HG02943 (cell line): Measurements from ENCODE around the gene ARHGAP15.

ENCODE experiments used
- ATAC-seq: cut with Tn5 transposase; IDR thresholded peaks from one replicate; pipeline ENCODE4 v1.9.1; 2021; ENCODE audit warnings: mild to moderate bottlenecking, low read depth, moderate library complexity; ENCODE audit not compliant: unreplicated experiment

Gene ARHGAP15

GRCh38 chr2:143382573-143382972 lies 253.4 kb downstream of the ARHGAP15 start:
- no peak for ATAC-seq

DNA sequence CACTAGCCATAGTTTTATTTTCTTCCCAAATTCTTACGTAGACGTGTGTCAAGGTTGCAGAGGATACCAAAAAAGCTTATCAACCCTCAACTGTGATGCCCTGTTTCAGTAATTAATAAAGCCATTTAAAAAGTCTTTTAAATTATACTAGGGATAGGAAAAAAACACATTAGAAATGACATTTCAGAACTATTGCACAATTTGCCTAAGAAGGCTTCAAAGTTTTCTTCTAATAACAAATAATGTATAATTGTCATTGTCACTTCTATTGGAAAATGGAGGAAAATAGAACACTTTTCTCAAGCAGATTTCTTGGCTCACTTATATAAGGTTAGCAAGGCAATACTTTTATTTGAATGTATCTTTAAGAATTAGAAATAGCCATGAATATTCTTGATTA lies 253.8 kb downstream of the ARHGAP15 start:
- ATAC-seq, result no peak

DNA sequence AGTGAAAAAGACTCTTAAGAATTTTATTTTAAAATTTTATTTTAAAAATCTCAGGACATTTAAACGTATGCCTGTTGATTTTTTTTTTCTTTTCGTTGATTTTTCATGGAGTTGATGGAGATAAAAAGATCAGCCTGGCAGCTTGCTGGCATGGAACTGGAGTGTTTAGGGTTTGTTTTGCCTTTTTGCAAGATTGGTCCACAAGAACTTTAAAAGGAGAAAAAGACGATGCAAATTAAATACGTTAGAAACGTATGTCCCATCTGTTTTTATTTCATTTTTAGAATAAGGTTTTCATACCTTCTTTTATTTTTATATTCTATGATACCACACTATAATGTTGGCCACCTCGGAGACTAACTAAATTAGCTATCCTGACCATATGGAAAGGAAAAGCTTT lies 254.9 kb downstream of the ARHGAP15 start:
- no peak for ATAC-seq

- ATAC-seq, result no peak
Observed at GRCh38 chr2:143390171-143390570, 261.0 kb downstream of the ARHGAP15 start.

GRCh38 chr2:143392358-143392757 lies 263.1 kb downstream of the ARHGAP15 start:
- ATAC-seq, result no peak

DNA sequence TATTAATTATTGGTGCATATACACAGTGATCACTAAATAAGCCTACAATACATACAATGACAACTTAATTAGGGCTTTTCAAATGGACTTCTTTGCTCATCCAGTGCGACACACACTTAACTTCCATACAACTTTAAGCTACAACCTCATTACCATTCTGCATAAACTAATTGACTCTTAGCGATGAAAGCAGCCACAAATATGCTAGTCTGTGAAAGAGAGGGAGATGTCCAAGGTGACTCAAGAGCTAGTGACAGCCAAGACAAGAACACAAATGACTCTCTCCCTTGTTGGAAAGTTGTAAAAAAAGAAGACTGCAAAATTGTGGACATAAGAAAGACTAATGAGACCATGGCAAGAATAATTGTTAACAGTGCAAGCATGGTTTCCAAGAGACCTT lies 264.8 kb downstream of the ARHGAP15 start:
- no peak for ATAC-seq

DNA sequence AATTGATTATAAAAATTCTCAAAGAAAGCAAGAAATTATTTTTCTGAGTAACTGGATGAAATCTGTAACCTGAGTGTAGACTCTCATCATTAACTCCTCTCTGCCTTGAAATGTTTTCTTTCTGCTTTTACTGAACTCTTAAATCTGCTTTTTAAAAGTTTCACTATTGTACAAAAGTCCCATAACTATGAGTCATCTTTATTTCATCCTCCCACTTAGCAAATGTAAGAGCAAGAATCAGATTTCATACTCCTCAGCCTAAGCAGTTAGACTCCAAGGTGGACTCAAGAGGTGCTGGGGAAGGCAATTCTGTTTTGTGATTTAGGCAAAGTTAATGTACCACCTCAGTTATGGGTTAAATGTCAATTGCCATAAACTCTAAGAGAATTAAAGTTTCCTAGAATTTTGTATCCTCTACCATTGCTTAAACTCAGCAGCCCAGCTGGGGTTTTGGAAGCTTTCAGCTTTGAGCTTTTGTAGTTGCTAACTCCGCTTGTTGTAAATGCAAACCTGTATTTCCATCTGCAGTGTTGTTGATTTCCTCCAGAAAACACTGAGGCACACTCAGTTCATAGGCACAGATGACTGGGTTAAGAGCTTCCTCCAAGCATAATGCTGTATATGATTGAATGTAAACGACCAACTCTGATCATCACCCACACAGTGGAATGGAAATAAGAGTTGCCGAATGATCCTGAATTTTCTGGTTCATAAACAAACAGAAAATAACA lies 268.8 kb downstream of the ARHGAP15 start:
- ATAC-seq, result no peak

- no peak for ATAC-seq
Observed at GRCh38 chr2:143398781-143399180, 269.6 kb downstream of the ARHGAP15 start.

DNA sequence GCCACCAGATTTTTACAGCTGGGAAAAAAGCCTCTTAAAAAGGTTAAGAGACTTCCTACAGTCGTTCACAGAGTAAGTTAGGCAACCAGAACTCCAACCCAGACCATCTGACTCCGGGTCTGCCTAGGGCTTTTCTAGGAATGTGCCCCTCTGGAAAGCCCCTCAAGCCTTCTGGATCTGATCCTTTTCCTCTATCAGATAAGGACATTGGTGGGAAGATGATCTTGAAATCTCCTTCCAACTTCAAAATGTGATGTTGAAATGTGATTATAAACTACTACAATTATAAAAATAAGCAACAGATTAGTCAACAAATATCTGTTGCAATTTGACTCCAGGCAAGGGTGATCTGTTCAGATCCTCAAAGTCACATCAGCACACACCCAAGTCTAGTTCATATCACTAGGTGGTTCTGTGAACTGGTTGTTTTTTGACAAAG lies 270.4 kb downstream of the ARHGAP15 start:
- no peak for ATAC-seq

DNA sequence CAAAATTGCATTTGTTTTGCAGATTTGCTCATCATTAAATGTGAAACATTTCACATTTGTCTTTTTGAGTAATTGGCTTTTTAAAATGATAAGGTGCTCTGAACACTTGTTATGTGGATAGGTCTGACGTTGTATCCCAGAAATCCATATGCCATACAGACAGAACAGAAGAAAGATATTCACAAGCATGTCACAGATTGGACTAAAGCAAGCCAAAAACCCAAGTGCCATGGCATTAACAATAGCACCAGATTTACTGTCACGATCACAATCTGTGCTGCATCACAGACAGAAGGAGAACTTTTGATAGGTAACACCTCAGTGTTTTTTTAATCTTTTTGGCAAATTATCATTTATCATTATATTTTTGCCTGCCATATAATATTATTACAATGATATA lies 272.6 kb downstream of the ARHGAP15 start:
- ATAC-seq, result no peak

DNA sequence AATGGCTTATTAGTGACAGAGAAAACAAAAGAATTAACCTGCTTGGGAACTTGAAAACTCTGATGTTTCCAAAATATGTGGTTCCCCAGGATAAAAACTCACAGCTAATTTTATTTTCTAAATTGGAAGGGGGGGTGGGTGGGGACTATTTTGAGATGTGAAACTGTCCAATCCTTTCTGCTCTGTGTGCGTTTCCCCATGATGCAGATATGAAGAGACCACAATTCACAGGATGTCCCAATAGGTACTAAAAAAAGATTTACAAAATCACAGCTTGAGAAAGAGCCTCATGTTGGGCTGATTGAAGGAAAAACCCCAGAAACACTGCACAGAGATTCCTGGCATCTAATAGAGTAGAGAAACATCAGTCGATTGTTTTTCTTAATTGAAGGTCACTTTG lies 273.2 kb downstream of the ARHGAP15 start:
- no peak for ATAC-seq

GRCh38 chr2:143410082-143410897 lies 281.1 kb downstream of the ARHGAP15 start:
- ATAC-seq, result no peak

DNA sequence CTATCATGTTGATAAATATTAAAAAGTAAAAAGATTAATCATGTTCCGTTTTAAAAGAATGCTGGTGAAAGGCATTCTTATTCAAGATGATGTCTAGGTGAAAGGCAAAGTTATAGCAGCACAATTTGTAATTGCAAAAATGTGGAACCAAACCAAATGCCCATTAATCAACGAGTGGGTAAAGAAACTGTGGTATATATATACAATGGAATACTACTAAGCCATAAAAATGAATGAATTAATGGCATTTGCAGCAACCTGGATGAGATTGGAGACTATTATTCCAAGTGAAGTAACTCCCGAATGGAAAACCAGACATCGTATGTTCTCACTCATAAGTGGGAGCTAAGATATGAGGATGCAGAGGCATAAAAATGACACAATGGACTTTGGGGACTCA lies 286.4 kb downstream of the ARHGAP15 start:
- no peak for ATAC-seq

DNA sequence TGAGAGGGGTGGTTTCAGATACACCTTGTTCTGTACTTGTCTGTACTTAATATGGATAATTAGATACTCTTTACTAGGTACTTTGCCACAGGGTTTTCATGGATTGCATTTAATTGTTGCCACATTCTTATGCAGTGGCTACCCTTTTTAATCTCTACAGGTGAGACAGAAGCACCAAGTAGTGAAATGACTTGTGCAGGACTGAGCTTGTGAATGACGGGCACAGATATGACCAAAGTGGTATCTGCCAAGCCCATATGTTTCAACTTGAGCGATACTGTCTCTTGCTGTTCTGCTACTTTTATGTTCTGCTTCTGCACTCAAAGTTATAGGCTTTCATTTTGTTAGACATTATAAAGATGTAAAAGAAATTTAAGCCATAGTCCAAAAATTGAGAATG lies 288.2 kb downstream of the ARHGAP15 start:
- no peak for ATAC-seq

- no peak for ATAC-seq
Observed at GRCh38 chr2:143420313-143420712, 291.1 kb downstream of the ARHGAP15 start.

DNA sequence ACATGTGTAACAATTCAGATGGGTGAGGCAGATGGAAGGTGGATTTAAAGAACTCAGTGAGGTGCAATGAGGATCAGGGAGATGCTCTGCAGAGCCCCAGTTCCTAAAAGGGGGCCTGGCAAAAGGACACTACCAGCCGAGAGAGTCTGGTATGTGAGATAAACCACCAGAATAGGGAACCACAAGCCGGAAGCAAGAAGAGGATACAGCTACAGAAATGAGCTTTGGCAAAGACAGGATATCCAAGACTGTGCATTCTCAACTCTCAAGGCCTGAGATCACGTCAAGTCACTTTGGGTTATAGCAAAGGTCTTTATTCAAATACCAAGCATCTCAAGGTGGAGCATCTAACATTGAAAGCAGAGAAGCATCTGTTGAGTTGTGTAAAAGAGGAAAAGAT lies 293.5 kb downstream of the ARHGAP15 start:
- ATAC-seq, result peak; percentile 94

DNA sequence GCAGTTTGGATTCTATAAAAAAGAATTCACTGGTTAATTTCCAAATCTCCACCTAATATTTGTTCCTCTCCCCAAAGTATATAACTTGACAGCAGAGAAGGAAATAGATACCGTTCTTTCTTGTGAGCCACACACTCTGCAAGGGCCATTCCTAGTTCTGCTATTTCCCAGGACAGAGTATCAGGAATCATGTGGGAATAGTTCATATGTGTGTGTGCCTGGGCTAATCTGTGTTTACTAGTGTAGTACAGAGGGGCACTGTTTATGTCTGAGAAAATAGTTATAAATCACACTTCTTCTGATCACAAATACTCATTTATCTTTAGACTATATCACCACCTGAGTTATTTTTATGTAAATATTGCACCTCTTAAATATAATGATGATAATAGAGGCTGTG lies 296.7 kb downstream of the ARHGAP15 start:
- no peak for ATAC-seq

DNA sequence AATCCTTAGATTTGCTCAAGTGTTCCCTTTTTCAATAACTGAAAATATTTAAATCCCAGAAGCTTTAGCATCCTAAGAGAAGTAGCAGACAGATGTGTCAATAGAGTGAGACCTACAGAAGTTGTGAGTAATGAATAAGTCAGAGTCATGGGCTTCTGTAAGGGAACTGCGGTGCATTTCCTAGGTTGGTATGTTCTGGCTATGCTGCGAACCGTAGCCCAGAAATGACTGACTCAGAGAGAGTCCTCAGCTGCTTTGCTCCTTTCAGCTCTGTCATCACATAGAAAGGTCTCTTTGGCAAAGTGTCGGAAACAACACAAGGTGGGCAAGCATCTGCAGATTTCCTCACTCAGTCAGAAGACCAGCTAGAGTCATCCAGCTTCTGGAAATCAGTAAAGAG lies 297.1 kb downstream of the ARHGAP15 start:
- ATAC-seq, result no peak

- no peak for ATAC-seq
Observed at GRCh38 chr2:143428700-143429099, 299.5 kb downstream of the ARHGAP15 start.

- ATAC-seq, result no peak
Observed at GRCh38 chr2:143429932-143430679, 300.9 kb downstream of the ARHGAP15 start.

DNA sequence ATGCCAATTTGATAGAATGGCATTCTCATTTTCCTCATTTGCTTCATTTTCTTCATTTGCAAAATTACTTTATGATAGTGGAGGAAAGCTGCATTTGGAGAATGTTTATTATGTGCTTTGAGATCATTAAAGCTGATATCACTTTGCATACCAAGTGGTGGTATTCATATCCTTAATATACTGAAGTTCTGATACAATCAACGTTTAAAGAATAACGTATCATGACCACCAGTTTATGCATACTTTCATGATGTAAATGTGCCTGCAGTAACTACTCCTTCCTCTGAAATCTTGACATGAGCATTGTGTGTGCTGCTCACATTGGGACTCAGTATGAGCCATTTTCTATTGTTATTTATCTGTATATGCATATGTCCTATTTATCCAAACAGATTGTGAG lies 302.1 kb downstream of the ARHGAP15 start:
- no peak for ATAC-seq
